ENCODE measurements around the gene ELP6. TPM values are rescaled to one million over a fixed set of nuclear protein-coding genes. Genes with fewer than 3 reads are reported as not detected.

Gene ELP6
- total and polyA plus RNA-seq, 9 of the 15 experiments (the other 6 are each of a cell fraction or from before 2014, with no cell fraction given), result 76.9 to 198 (median 83.3) TPM

- Histone ChIP-seq H3K9me1 (ENCODE audit: control insufficient read depth, insufficient read depth, low read length) (no peaks in the 10 kb centered on the region), H2AFZ (ENCODE audit: low read depth, low read length) (no peak overlapping the region), H3K27ac (ENCODE audit: extremely low read depth, low read depth, low read length) (no peak overlapping the region), H3K79me2 (ENCODE audit: control insufficient read depth, insufficient read depth, low read length) (peaks cover 3% of the 10 kb centered on the region; the same call in 2 of the 3 replicates), H3K9ac (ENCODE audit: insufficient read depth in 1 of 2, low read depth in 2 of 2, low read length in 2 of 2) (no peak overlapping the region), H3K4me2 (ENCODE audit: insufficient read depth, low read length) (no peak overlapping the region), H3K27me3 (ENCODE audit: control insufficient read depth in 2 of 2, insufficient read depth in 2 of 2, low read length in 2 of 2) (no peaks in the 10 kb centered on the region), H3K9me3 (replicated peaks; ENCODE audit: control insufficient read depth, insufficient read depth, low read depth, low read length) (no peaks in the 10 kb centered on the region), H4K20me1 (replicated peaks; ENCODE audit: control insufficient read depth, insufficient read depth, low read length) (no peaks in the 10 kb centered on the region), H3K36me3 (ENCODE audit: control insufficient read depth, insufficient read depth, low read length) (no peaks in the 10 kb centered on the region), H3K4me3 (no peak overlapping the region), H3K4me1 (replicated peaks in 1 of 2; ENCODE audit: control insufficient read depth in 2 of 2, insufficient read depth in 2 of 2, low read length in 2 of 2) (peaks cover 24 to 36% of the 10 kb centered on the region in 2 experiments; a peak in 4 of 5 replicates)
- in situ Hi-C loops (cut with MboI) (loop anchor here (5.0 kb wide), 1 partner anchor 269 kb away; no protein-coding TSS in a partner anchor), intact Hi-C loops (cut with micrococcal nuclease) (no loop called here)
- BruUV-seq (replicated peaks), result no TSS peak
- 43% methylated on average over 2 of the region's 2 CpGs for WGBS (ENCODE audit: insufficient coverage, low coverage, missing lambda C conversion rate)
- ChIA-PET CTCF (ENCODE audit: low intra/inter-chr PET ratio) (interaction anchor here (0.6 kb wide), 1 partner anchor 10 kb away, joined by 3 read pairs; no protein-coding TSS in a partner anchor), POLR2A (interaction anchor here (0.5 kb wide), 1 partner anchor 261 kb away, joined by 3 read pairs; no protein-coding TSS in a partner anchor)
- no peak for DNase-seq (ENCODE audit: extremely low read depth in 1 of 4, low spot score in 3 of 4)
- no peak for FAIRE-seq
- no peak for ATAC-seq
- peak; percentile 52; the same call in 1 of the 2 replicates for TF ChIP-seq ATF7 (IDR thresholded peaks at IDR 0.05)
- TF ChIP-seq NFE2 (IDR thresholded peaks at IDR 0.05; ENCODE audit: low read depth), result peak; percentile 70
- TF ChIP-seq FOXP1 (CRISPR knock-in tag; IDR thresholded peaks at IDR 0.05), result no peak
- no peak for TF ChIP-seq ZNF436 (CRISPR knock-in tag; IDR thresholded peaks at IDR 0.05)
- TF ChIP-seq C11orf30 (IDR thresholded peaks at IDR 0.05; ENCODE audit: low read depth), result peak; percentile 79
- peak; percentile 47 for TF ChIP-seq ARID1B (IDR thresholded peaks at IDR 0.05)
- TF ChIP-seq JUND (IDR thresholded peaks at IDR 0.05; ENCODE audit: borderline replicate concordance, low read depth, low read length), result 0 out of 2 replicates have a peak, but pooled peaks have one; percentile 21
- TF ChIP-seq JUND (tag; IDR thresholded peaks at IDR 0.05; ENCODE audit: borderline replicate concordance, low read depth, low read length), result 0 out of 3 replicates have a peak, but pooled peaks have one; percentile 34
- TF ChIP-seq HINFP (tag; conservative IDR thresholded peaks at IDR 0.05; ENCODE audit: low read depth), result no peak
- peak; percentile 81 for TF ChIP-seq MAFG (tag; conservative IDR thresholded peaks at IDR 0.05)
- TF ChIP-seq STAG1 (CRISPR knock-in tag; IDR thresholded peaks at IDR 0.05; ENCODE audit: borderline replicate concordance), result no peak
- TF ChIP-seq RCOR1 (IDR thresholded peaks at IDR 0.05; ENCODE audit: borderline replicate concordance in 1 of 2, low read depth in 2 of 2, low read length in 2 of 2), result peak in 1 of 2 experiments; percentile 23; a peak in 1 of 4 replicates
- TF ChIP-seq ATF3 (IDR thresholded peaks at IDR 0.05), result peak; percentile 71
- TF ChIP-seq ATF3 (CRISPR knock-in tag; conservative IDR thresholded peaks at IDR 0.05), result no peak
- TF ChIP-seq SMARCA4 (IDR thresholded peaks at IDR 0.05), result peak; percentile 49; the same call in 1 of the 2 replicates
- no peak for TF ChIP-seq ZNF3 (CRISPR knock-in tag; IDR thresholded peaks at IDR 0.05)
- TF ChIP-seq ZNF518B (CRISPR knock-in tag; IDR thresholded peaks at IDR 0.05), result no peak
- TF ChIP-seq NCOR1 (IDR thresholded peaks at IDR 0.05), result no peak
- peak; percentile 89 for TF ChIP-seq ZNF316 (IDR thresholded peaks at IDR 0.05)
Observed at GRCh38 chr3:47517937-47518336, 4.4 kb upstream of the ELP6 start.
